Measurements from ENCODE around the gene PCNX3.

The PCNX3 gene

DNA sequence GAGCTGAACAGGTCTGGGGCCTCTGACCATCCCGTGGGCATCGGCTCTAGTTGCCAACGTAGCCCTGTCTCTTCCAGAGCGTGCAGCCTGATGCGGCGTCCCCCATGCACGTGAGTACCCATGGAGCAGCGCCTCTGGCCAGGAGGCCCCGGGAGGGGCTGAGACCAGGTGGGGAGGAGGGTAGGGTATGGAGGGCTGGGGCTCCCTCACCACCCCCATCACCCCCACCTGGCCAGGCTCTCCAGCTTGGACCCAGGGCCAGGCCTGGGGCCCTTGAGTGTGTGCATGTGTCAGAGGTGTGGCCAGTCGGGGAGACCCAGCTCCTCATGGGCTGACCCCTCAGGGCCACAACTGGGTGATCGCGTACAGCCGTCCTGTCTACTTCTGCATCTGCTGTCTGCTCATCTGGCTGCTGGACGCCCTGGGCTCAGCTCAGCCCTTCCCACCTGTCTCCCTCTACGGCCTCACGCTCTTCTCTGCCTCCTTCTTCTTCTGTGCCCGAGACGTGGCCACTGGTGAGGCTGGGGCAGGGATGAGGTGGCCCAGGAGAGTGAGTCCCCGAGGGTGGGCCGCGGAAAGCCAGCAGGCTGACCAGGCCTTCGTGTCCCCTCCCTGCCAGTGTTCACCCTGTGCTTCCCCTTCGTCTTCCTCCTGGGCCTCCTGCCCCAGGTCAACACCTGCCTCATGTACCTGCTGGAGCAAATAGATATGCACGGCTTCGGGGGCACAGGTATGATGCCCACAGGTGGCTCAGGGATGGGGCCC lies 8.5 kb downstream of the PCNX3 start:
- no peaks in the 10 kb centered on the region for H3K4me1 Mint-ChIP-seq
- H3K27ac Mint-ChIP-seq: no peak overlapping the region
- TF ChIP-seq, protein P1, sequence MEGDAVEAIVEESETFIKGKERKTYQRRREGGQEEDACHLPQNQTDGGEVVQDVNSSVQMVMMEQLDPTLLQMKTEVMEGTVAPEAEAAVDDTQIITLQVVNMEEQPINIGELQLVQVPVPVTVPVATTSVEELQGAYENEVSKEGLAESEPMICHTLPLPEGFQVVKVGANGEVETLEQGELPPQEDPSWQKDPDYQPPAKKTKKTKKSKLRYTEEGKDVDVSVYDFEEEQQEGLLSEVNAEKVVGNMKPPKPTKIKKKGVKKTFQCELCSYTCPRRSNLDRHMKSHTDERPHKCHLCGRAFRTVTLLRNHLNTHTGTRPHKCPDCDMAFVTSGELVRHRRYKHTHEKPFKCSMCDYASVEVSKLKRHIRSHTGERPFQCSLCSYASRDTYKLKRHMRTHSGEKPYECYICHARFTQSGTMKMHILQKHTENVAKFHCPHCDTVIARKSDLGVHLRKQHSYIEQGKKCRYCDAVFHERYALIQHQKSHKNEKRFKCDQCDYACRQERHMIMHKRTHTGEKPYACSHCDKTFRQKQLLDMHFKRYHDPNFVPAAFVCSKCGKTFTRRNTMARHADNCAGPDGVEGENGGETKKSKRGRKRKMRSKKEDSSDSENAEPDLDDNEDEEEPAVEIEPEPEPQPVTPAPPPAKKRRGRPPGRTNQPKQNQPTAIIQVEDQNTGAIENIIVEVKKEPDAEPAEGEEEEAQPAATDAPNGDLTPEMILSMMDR (IDR thresholded peaks at IDR 0.05; ENCODE audit: unreplicated experiment in 3 of 3): no peak
- no peak overlapping the region for H3K4me3 Mint-ChIP-seq
- no peaks in the 10 kb centered on the region for H3K9me3 Mint-ChIP-seq
- H3K27me3 Mint-ChIP-seq (ENCODE audit: low read depth): no peaks in the 10 kb centered on the region
- peaks cover 15% of the 10 kb centered on the region for H3K36me3 Mint-ChIP-seq (ENCODE audit: low read depth)

DNA sequence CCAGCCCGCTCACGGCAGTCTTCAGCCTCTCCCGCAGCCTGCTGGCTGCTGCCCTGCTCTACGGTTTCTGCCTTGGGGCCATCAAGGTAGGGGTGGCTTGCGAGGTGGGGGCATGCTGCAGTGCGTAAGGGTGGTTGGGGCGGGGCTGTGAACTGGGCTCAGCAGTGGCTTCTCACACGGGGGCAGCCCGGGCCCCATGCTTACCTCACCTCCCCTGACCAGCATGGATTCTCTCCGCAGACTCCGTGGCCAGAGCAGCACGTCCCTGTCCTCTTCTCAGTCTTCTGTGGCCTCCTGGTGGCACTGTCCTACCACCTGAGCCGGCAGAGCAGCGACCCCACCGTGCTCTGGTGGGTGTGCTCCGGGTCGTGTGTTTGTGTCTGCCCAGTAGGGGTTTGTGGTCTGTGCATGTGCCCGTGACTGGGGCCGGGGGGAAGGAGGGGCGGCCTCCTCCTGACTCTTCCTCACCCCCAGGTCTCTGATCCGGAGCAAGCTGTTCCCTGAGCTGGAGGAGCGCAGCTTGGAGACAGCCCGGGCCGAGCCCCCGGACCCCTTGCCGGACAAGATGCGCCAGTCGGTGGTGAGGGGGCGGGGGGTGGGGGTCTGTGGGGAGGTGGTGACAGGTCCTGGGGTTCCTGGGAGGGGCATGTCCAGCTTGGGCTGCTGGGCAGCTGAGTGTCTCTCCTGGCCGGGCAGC lies 9.5 kb downstream of the PCNX3 start:
- TF ChIP-seq, protein P1 (IDR thresholded peaks at IDR 0.05; ENCODE audit: unreplicated experiment in 3 of 3): no peak
- Mint-ChIP-seq H3K9me3 (no peaks in the 10 kb centered on the region), H3K27ac (no peak overlapping the region), H3K36me3 (ENCODE audit: low read depth) (peaks cover 12% of the 10 kb centered on the region), H3K4me1 (no peaks in the 10 kb centered on the region), H3K27me3 (ENCODE audit: low read depth) (no peaks in the 10 kb centered on the region), H3K4me3 (no peak overlapping the region)

DNA sequence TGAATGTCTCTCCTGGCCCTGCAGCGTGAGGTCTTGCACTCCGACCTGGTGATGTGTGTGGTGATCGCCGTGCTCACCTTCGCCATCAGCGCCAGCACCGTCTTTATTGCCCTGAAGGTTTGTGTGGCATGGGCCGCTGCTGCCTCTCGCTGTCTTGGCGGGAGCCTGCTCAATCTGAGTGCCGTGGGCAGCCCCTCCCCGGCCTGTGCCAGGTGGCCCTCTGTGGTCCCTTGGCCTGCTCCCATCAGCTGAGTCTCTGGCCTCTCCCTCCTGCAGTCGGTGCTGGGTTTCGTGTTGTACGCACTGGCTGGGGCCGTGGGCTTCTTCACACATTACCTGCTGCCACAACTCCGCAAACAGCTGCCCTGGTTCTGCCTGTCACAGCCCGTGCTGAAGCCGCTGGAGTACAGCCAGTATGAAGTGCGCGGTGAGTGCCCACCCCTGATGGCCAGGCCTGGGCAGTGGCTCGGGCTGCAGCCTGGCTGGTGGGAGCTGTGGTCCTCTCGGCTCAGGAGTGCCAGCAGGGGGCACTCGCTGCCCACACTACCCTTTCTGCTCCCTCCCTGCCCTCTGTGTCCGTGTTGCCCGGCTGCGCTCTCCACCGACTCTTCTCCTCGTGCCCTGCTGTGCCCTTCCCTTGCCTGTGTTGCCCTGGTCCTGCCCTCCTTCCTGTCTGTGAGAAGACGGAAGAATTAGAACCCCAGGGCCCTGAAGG lies 10.2 kb downstream of the PCNX3 start:
- Mint-ChIP-seq H3K4me3 (no peak overlapping the region), H3K27me3 (ENCODE audit: low read depth) (no peaks in the 10 kb centered on the region), H3K9me3 (no peaks in the 10 kb centered on the region), H3K4me1 (no peaks in the 10 kb centered on the region), H3K27ac (no peak overlapping the region), H3K36me3 (ENCODE audit: low read depth) (peaks cover 12% of the 10 kb centered on the region)
- TF ChIP-seq, protein P1 (IDR thresholded peaks at IDR 0.05; ENCODE audit: unreplicated experiment in 3 of 3): peak; percentile 48 to 55 (median 48)

DNA sequence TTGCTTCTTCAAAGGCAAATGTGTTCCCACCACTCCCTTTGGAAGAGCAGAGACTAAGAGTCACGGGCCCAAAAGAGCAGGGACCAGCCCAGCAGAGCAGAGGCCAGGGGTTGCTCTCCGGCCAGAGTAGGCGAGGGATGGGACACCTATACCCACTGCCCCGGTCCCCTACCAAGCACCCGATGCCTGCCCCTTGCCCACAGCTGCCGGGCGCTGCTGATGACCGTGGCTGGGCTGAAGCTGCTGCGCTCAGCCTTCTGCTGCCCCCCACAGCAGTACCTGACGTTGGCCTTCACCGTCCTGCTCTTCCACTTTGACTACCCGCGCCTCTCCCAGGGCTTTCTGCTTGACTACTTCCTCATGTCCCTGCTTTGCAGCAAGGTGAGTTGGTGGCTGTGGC lies 11.6 kb downstream of the PCNX3 start:
- Mint-ChIP-seq H3K4me3 (no peak overlapping the region), H3K4me1 (no peaks in the 10 kb centered on the region)

DNA sequence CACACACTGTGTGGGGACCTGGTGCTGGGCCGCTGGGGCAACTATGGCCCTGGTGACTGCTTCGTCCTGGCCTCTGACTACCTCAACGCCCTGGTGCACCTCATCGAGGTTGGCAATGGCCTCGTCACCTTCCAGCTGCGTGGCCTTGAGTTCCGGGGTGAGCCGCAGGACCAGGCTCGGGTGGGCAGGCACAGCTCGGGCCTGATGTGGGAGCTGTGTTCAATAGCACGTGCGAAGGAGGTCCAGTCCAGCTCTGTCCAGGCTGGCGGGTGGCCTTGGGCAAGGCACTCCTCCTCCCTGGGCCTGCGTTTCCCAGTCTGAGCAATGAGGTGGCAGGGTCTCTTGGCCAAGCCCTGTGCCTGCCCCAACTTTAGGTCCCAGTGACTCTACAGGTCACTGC lies 14.0 kb downstream of the PCNX3 start:
- H3K27ac Mint-ChIP-seq: no peak overlapping the region
- no peaks in the 10 kb centered on the region for H3K9me3 Mint-ChIP-seq
- peaks cover 12% of the 10 kb centered on the region for H3K36me3 Mint-ChIP-seq (ENCODE audit: low read depth)
- TF ChIP-seq, protein P1 (IDR thresholded peaks at IDR 0.05; ENCODE audit: unreplicated experiment in 3 of 3): no peak
- H3K4me1 Mint-ChIP-seq: no peaks in the 10 kb centered on the region
- H3K27me3 Mint-ChIP-seq (ENCODE audit: low read depth): no peaks in the 10 kb centered on the region
- no peak overlapping the region for H3K4me3 Mint-ChIP-seq

More for the DNA sequence above, 11.6 kb downstream of the PCNX3 start:
- TF ChIP-seq, protein P1 (IDR thresholded peaks at IDR 0.05; ENCODE audit: unreplicated experiment in 3 of 3): no peak
- no peak overlapping the region for H3K27ac Mint-ChIP-seq
- H3K9me3 Mint-ChIP-seq: no peaks in the 10 kb centered on the region
- H3K36me3 Mint-ChIP-seq (ENCODE audit: low read depth): peaks cover 16% of the 10 kb centered on the region
- no peaks in the 10 kb centered on the region for H3K27me3 Mint-ChIP-seq (ENCODE audit: low read depth)
